ENCODE data around the gene CORO6. TPM values are rescaled to one million over a fixed set of nuclear protein-coding genes. Genes with fewer than 3 reads are reported as not detected.

The CORO6 gene
- total RNA-seq, 4 donors from 2014 or later, result 5.7 to 19.0 (median 8.7) TPM

GRCh38 chr17:29595943-29596774 lies 26.6 kb downstream of the CORO6 start:
- WGBS, 2 donors, result 78 to 79% methylated on average over 12 of the region's 12 CpGs
- intact Hi-C loops (cut with DNase I; ENCODE audit: low total_unique reads), result no loop called here
- DNase-seq (ENCODE audit: low spot score in 2 of 2), result peak in 1 of 2 donors; percentile 12
- TF ChIP-seq POLR2A (IDR thresholded peaks at IDR 0.05), result no peak
- no peak for TF ChIP-seq CTCF (IDR thresholded peaks at IDR 0.05)
- H3K4me3 ChIP-seq (ENCODE audit: low read depth, poor library complexity, severe bottlenecking), result no peak overlapping the region

GRCh38 chr17:29595107-29595942 lies 27.4 kb downstream of the CORO6 start:
- DNase-seq (ENCODE audit: low spot score in 2 of 2), result peak in 1 of 2 donors; percentile 12
- intact Hi-C loops (cut with DNase I; ENCODE audit: low total_unique reads), result no loop called here
- 72 to 80% methylated on average over 7 of the region's 7 CpGs for WGBS, 2 donors
- no peak overlapping the region for H3K4me3 ChIP-seq (ENCODE audit: low read depth, poor library complexity, severe bottlenecking)
- TF ChIP-seq CTCF (IDR thresholded peaks at IDR 0.05), result no peak
- no peak for TF ChIP-seq POLR2A (IDR thresholded peaks at IDR 0.05)

GRCh38 chr17:29594519-29595090 lies 28.1 kb downstream of the CORO6 start:
- WGBS, 2 donors, result 83 to 89% methylated on average over 11 of the region's 11 CpGs
- intact Hi-C loops (cut with DNase I; ENCODE audit: low total_unique reads), result no loop called here
- TF ChIP-seq CTCF (IDR thresholded peaks at IDR 0.05) (no peak), POLR2A (IDR thresholded peaks at IDR 0.05) (no peak)
- peak in 1 of 2 donors; percentile 12 for DNase-seq (ENCODE audit: low spot score in 2 of 2)
- no peak overlapping the region for H3K4me3 ChIP-seq (ENCODE audit: low read depth, poor library complexity, severe bottlenecking)

- intact Hi-C loops (cut with DNase I; ENCODE audit: low total_unique reads), result no loop called here
- H3K4me3 ChIP-seq (ENCODE audit: low read depth, poor library complexity, severe bottlenecking), result peak overlapping the region; percentile 51
- WGBS, 2 donors, result 13 to 26% methylated on average over 18 to 28 of the region's 64 CpGs
- peak in 1 of 2 donors; percentile 18 for DNase-seq (ENCODE audit: low spot score in 2 of 2)
- TF ChIP-seq POLR2A (IDR thresholded peaks at IDR 0.05), result no peak
- TF ChIP-seq CTCF (IDR thresholded peaks at IDR 0.05), result no peak
Measured at GRCh38 chr17:29593591-29594518, 28.9 kb downstream of the CORO6 start.
